HepG2 (cell line): ENCODE measurements around the gene RAB24. TPM values are rescaled to one million over a fixed set of nuclear protein-coding genes. Genes with fewer than 3 reads are reported as not detected.
A peak's percentile ranks its signal among the peaks of the same experiment; 100 is the strongest.
"Not testable (repeated sequence)": the region's sequence is repeated elsewhere in the genome, so short reads cannot be mapped to it uniquely, and the experiment has no call there.

ENCODE experiments used
- ATAC-seq: fragments of 200-7000 bp; cut with Tn5 transposase; 3 replicates; pipeline ENCODE4 v1.9.1; 2020; ENCODE audit warnings: mild to moderate bottlenecking, moderate library complexity
- BruUV-seq: library from RNA; stranded (reverse); fragments of 400-500 nt; replicated peaks from 2 replicates; lab custom pipeline; 2021; lab: Mats Ljungman, UMichigan
- CTCF ChIA-PET: fragments of 300-600 bp; formaldehyde crosslinking; extraction: SDS; loops from one replicate; lab custom pipeline; 2021; ENCODE audit warnings: low total read pairs, inconsistent platforms, low intra/inter-chr PET ratio; lab: Yijun Ruan, JAX
- POLR2A ChIA-PET: fragments of 350-600 bp; sonication (Branson Sonifier 250); formaldehyde crosslinking; loops from one replicate; lab custom pipeline; 2020; ENCODE audit warnings: antibody characterized with exemption, inconsistent platforms; lab: Yijun Ruan, JAX
- DNase-seq: peaks from one replicate; pipeline ENCODE4 v3.0.0-alpha.2; 2015; ENCODE audit warnings: low spot score
- FAIRE-seq: peaks from 3 replicates; lab custom pipeline; 2011; peaks lifted over from hg19 to GRCh38; lab: Jason Lieb, UNC
- H2AFZ ChIP-seq: one replicate; pipeline ENCODE4 v1.6.1; 2011; ENCODE audit warnings: low read length, inconsistent platforms
- H3K27ac ChIP-seq: fragments of 300-600 bp; 3 replicates; pipeline ENCODE4 v1.8.0; 2011; ENCODE audit warnings: mixed run types, mild to moderate bottlenecking, mixed read lengths, low read length, inconsistent platforms; ENCODE audit not compliant: insufficient read depth; ENCODE audit errors: extremely low read length
- H3K27me3 ChIP-seq, 2 experiments: fragments of 200-600 bp in 1 of 2; 2 replicates in 1 of 2; 3 replicates in 1 of 2; pipeline versions ENCODE4 v1.6.0 to v1.8.0; 2011; ENCODE audit warnings: low read length in 2 of 2, mild to moderate bottlenecking in 2 of 2, moderate library complexity in 2 of 2, inconsistent platforms in 1 of 2; ENCODE audit not compliant: insufficient read depth in 2 of 2, control insufficient read depth in 1 of 2
- H3K36me3 ChIP-seq, 2 experiments: fragments of 200-600 bp in 1 of 2; replicated peaks in 1 of 2; 2 replicates in 1 of 2; 3 replicates in 1 of 2; pipeline versions ENCODE4 v1.5.1 to v1.8.0; 2011; ENCODE audit warnings: low read length in 2 of 2, inconsistent platforms in 1 of 2; ENCODE audit not compliant: insufficient read depth in 2 of 2, control insufficient read depth in 1 of 2
- H3K4me1 ChIP-seq: 2 replicates; pipeline ENCODE4 v1.5.1; 2012; ENCODE audit warnings: low read length, inconsistent platforms; ENCODE audit not compliant: insufficient read depth
- H3K4me2 ChIP-seq: 2 replicates; pipeline ENCODE4 v1.6.0; 2011; ENCODE audit warnings: low read depth, low read length, inconsistent platforms
- H3K4me3 ChIP-seq, 3 experiments: fragments of 200-600 bp in 1 of 3; sonication (generic), shearing (Covaris generic) in 1 of 3; replicated peaks in 1 of 3; 2 replicates each; pipeline ENCODE4 v1.5.1; 2011 to 2016; ENCODE audit warnings: low read length in 3 of 3, inconsistent platforms in 2 of 3, low read depth in 2 of 3, mild to moderate bottlenecking in 2 of 3, control low read depth in 1 of 3, mixed read lengths in 1 of 3; ENCODE audit not compliant: insufficient read depth in 1 of 3
- H3K79me2 ChIP-seq: one replicate; pipeline ENCODE4 v1.6.1; 2011; ENCODE audit warnings: low read length, inconsistent platforms; ENCODE audit not compliant: insufficient read depth
- H3K9ac ChIP-seq: 2 replicates; pipeline ENCODE4 v1.6.0; 2011; ENCODE audit warnings: mild to moderate bottlenecking, low read depth, low read length, inconsistent platforms; ENCODE audit not compliant: insufficient read depth
- H3K9me3 ChIP-seq: 2 replicates; pipeline ENCODE4 v1.5.1; 2012; ENCODE audit warnings: mild to moderate bottlenecking, low read length
- H4K20me1 ChIP-seq: 2 replicates; pipeline ENCODE4 v1.6.0; 2011; ENCODE audit warnings: inconsistent platforms, mild to moderate bottlenecking, low read length, moderate library complexity; ENCODE audit not compliant: insufficient read depth
- AGO2 ChIP-seq: fragments of 200-400 bp; formaldehyde crosslinking; optimal IDR thresholded peaks from 2 replicates; pipeline ENCODE3; 2017; ENCODE audit warnings: mild to moderate bottlenecking, low read depth, low read length, moderate library complexity
- RBFOX2 ChIP-seq: fragments of 200-400 bp; formaldehyde crosslinking; IDR thresholded peaks from 2 replicates; pipeline ENCODE4 v1.6.1; 2017; ENCODE audit warnings: low read depth, mild to moderate bottlenecking, low read length
- ZFX ChIP-seq: sonication (generic); formaldehyde crosslinking; IDR thresholded peaks from 2 replicates; pipeline ENCODE4 v1.4.0; 2020; ENCODE audit warnings: mild to moderate bottlenecking, low read depth, missing genetic modification reagents, moderate library complexity
- WGBS: methylation state at CpG from one replicate; pipeline ENCODE4 v1.1.6; 2017; ENCODE audit warnings: low lambda C conversion rate; 5-methylcytosine and 5-hydroxymethylcytosine counted together
- in situ Hi-C: cut with HindIII; loops from 2 replicates; pipeline ENCODE4 v1.10.0; 2017; ENCODE audit warnings: low pct_unique_long_range_greater_than_20kb; ENCODE audit not compliant: extremely low pct_ligation_motif_present
- intact Hi-C: fragments of 100-400 bp; cut with micrococcal nuclease; formaldehyde crosslinking; loops from one replicate; pipeline ENCODE4 v1.10.0; 2022; ENCODE audit not compliant: unreplicated experiment
- polyA plus RNA-seq, 8 experiments: library from polyadenylated mRNA; depleted of rRNA in 3 of 8; stranded (reverse) in 7 of 8; unstranded in 1 of 8; fragments of >200 nt; fragmentation: Illumina TruSeq in 4 of 8; extraction: Trizol in 4 of 8; gene quantifications; 2 replicates each; pipeline versions ENCODE4 v1.2.1 to v1.2.3, GENCODE V29; 2011 to 2016; ENCODE audit warnings: low read depth in 4 of 8, missing spikeins in 1 of 8, mixed read lengths in 1 of 8; ENCODE audit not compliant: insufficient read depth in 1 of 8
- total RNA-seq, 5 experiments: library from RNA; depleted of rRNA; stranded (reverse); fragments of >200 nt; fragmentation: Illumina TruSeq; extraction: Trizol; gene quantifications; 2 replicates each; pipeline ENCODE4 v1.2.3, GENCODE V29; 2016; ENCODE audit warnings: low read depth in 1 of 5
- TF ChIP-seq, protein P1 (sequence below): sonication (generic); formaldehyde crosslinking; IDR thresholded peaks from 2 replicates; pipeline ENCODE4 v1.5.0; 2020; ENCODE audit warnings: missing genetic modification reagents
- TF ChIP-seq, protein P2 (sequence below): sonication (generic); formaldehyde crosslinking; IDR thresholded peaks from 2 replicates; pipeline ENCODE4 v1.5.1; 2020; ENCODE audit warnings: missing genetic modification reagents, mild to moderate bottlenecking, borderline replicate concordance

Gene RAB24
- total and polyA plus RNA-seq, 2 of the 13 experiments (the other 11 are each of a cell fraction or from before 2014, with no cell fraction given): 22.9 to 63.7 TPM

- POLR2A ChIA-PET, in situ Hi-C loops, intact Hi-C loops, H3K27me3 ChIP-seq, H2AFZ ChIP-seq, H3K4me2 ChIP-seq, H3K9me3 ChIP-seq, CTCF ChIA-PET, H3K4me3 ChIP-seq, FAIRE-seq, DNase-seq, ATAC-seq, H3K9ac ChIP-seq, BruUV-seq, H3K27ac ChIP-seq: not testable (repeated sequence)
- peaks cover 19% of the 10 kb centered on the region for H4K20me1 ChIP-seq
- WGBS: 100% methylated on average over 8 of the region's 11 CpGs
- peaks cover 31% of the 10 kb centered on the region for H3K79me2 ChIP-seq
- H3K36me3 ChIP-seq: peaks cover 7 to 38% of the 10 kb centered on the region in 2 experiments
- peaks cover 50% of the 10 kb centered on the region for H3K4me1 ChIP-seq
- TF ChIP-seq AGO2: peak; percentile 27
- TF ChIP-seq RBFOX2: peak; percentile 37; the same call in 1 of the 2 replicates
Observed at GRCh38 chr5:177306103-177306640, 2.7 kb upstream of the RAB24 start.

GRCh38 chr5:177304392-177305119 is 1.0 kb upstream of the RAB24 start:
- POLR2A ChIA-PET: interaction anchor here (1.0 to 1.7 kb wide), 2 partner anchors 74 to 75 kb away, joined by 4 to 7 read pairs; no protein-coding TSS in a partner anchor
- peak; percentile 56 for FAIRE-seq
- in situ Hi-C loops: loop anchor here (5.0 kb wide), 1 partner anchor 192 kb away; no protein-coding TSS in a partner anchor
- TF ChIP-seq, protein P1, sequence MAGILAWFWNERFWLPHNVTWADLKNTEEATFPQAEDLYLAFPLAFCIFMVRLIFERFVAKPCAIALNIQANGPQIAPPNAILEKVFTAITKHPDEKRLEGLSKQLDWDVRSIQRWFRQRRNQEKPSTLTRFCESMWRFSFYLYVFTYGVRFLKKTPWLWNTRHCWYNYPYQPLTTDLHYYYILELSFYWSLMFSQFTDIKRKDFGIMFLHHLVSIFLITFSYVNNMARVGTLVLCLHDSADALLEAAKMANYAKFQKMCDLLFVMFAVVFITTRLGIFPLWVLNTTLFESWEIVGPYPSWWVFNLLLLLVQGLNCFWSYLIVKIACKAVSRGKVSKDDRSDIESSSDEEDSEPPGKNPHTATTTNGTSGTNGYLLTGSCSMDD (CRISPR knock-in tag): no peak
- TF ChIP-seq ZFX (CRISPR knock-in tag): peak; percentile 49
- TF ChIP-seq, protein P2, sequence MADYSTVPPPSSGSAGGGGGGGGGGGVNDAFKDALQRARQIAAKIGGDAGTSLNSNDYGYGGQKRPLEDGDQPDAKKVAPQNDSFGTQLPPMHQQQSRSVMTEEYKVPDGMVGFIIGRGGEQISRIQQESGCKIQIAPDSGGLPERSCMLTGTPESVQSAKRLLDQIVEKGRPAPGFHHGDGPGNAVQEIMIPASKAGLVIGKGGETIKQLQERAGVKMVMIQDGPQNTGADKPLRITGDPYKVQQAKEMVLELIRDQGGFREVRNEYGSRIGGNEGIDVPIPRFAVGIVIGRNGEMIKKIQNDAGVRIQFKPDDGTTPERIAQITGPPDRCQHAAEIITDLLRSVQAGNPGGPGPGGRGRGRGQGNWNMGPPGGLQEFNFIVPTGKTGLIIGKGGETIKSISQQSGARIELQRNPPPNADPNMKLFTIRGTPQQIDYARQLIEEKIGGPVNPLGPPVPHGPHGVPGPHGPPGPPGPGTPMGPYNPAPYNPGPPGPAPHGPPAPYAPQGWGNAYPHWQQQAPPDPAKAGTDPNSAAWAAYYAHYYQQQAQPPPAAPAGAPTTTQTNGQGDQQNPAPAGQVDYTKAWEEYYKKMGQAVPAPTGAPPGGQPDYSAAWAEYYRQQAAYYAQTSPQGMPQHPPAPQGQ (CRISPR knock-in tag): 0 out of 2 replicates have a peak, but pooled peaks have one; percentile 59

More at GRCh38 chr5:177304392-177305119, 1.0 kb upstream of the RAB24 start:
- Histone ChIP-seq H3K9me3 (no peaks in the 10 kb centered on the region), H2AFZ (no peak overlapping the region), H3K4me3 (peak overlapping the region; percentile 76 to 97 (median 85)), H3K4me1 (peaks cover 35% of the 10 kb centered on the region), H3K27me3 (no peaks in the 10 kb centered on the region; a peak in 1 of 5 replicates), H4K20me1 (peaks cover 19% of the 10 kb centered on the region), H3K4me2 (peak overlapping the region; percentile 85), H3K27ac (peak overlapping the region; percentile 78), H3K79me2 (peaks cover 31% of the 10 kb centered on the region), H3K9ac (peak overlapping the region; percentile 87), H3K36me3 (peaks cover 7 to 40% of the 10 kb centered on the region in 2 experiments)
- 18% methylated on average over 4 of the region's 19 CpGs for WGBS
- TSS peak; percentile 79 for BruUV-seq
- intact Hi-C loops: no loop called here
- ATAC-seq: peak; percentile 58
- DNase-seq: peak; percentile 55
- CTCF ChIA-PET: no interaction called here
